GM12878 (cell line): ENCODE results near the gene ACOT4.
"Not testable (repeated sequence)": the region's sequence is repeated elsewhere in the genome, so short reads cannot be mapped to it uniquely, and the experiment has no call there.

ENCODE experiments used
- FOXK2 ChIP-seq: fragments of 450-650 bp; IDR thresholded peaks from 2 replicates; pipeline ENCODE4 v1.6.1; 2017; ENCODE audit warnings: mild to moderate bottlenecking, moderate library complexity
- NRF1 ChIP-seq: conservative IDR thresholded peaks from 2 replicates; pipeline ENCODE4 v1.6.1; 2011; ENCODE audit warnings: mild to moderate bottlenecking, low read depth, low read length, improper control_type of control experiment
- POLR2A ChIP-seq: IDR thresholded peaks from 2 replicates; pipeline ENCODE4 v1.6.1; 2011; ENCODE audit warnings: low read depth, mild to moderate bottlenecking, low read length
- TAF1 ChIP-seq: IDR thresholded peaks from 2 replicates; pipeline ENCODE4 v1.6.1; 2011; ENCODE audit warnings: mild to moderate bottlenecking, low read depth, low read length, borderline replicate concordance
- YY1 ChIP-seq: IDR thresholded peaks from 2 replicates; pipeline ENCODE4 v1.6.1; 2011; ENCODE audit warnings: low read depth, mild to moderate bottlenecking, low read length
- TF ChIP-seq, protein P1 (sequence below), 3 experiments: IDR thresholded peaks in 2 of 3; conservative IDR thresholded peaks in 1 of 3; 2 replicates each; pipeline ENCODE4 v1.5.1; 2011; ENCODE audit warnings: low read depth in 3 of 3, low read length in 3 of 3, mild to moderate bottlenecking in 3 of 3, control low read depth in 2 of 3, moderate library complexity in 2 of 3, inconsistent platforms in 1 of 3, mixed read lengths in 1 of 3; ENCODE audit not compliant: control insufficient read depth in 2 of 3, insufficient read depth in 1 of 3; ENCODE audit errors: extremely low read depth in 1 of 3
- TF ChIP-seq, protein P2 (sequence below): fragments of 450-650 bp; formaldehyde crosslinking; IDR thresholded peaks from 2 replicates; pipeline ENCODE4 v1.4.0; 2020; ENCODE audit warnings: mild to moderate bottlenecking, moderate library complexity

DNA sequence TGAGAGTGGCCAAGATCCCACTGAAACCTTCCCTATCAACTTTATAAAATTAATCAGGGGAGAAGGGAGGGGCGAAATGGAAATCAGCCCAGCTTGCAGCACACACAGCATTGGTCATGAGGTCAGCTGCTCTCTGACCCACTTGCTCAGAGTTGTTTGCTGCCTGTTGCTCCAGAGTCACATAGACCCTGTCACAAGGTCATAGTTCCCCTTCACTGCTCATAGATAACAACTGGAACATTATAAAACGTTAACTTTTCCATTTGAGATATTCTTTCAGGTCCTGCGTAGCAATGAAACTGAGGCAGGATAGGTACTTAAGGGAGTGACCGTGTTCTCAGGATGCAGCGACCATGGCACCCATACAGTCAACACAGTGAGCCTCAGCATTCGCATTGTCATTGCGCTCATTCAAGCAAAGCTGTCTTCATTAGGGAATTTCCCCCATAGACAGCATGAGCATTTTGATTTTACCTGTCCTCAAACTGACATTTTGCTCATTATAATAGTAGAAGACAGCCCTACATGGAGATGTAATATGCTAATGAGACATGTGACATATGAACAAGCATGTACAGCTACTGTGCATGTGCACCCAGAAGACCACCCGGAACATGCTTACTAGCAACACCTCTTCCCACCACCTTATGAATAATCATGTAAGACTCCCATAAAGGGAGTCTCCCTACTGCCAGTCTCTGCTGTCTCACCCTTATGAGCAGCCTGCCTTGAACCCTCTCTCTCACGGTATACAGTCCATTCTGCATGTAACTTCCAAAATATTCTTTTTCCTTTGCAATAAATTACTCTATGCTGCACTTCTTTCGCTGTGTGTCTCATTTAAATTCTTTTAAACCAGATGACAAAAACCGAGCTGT is 9.3 kb upstream of the ACOT4 start:
- not testable (repeated sequence) for TF ChIP-seq POLR2A, NRF1, FOXK2, TAF1, YY1
- TF ChIP-seq, protein P1, sequence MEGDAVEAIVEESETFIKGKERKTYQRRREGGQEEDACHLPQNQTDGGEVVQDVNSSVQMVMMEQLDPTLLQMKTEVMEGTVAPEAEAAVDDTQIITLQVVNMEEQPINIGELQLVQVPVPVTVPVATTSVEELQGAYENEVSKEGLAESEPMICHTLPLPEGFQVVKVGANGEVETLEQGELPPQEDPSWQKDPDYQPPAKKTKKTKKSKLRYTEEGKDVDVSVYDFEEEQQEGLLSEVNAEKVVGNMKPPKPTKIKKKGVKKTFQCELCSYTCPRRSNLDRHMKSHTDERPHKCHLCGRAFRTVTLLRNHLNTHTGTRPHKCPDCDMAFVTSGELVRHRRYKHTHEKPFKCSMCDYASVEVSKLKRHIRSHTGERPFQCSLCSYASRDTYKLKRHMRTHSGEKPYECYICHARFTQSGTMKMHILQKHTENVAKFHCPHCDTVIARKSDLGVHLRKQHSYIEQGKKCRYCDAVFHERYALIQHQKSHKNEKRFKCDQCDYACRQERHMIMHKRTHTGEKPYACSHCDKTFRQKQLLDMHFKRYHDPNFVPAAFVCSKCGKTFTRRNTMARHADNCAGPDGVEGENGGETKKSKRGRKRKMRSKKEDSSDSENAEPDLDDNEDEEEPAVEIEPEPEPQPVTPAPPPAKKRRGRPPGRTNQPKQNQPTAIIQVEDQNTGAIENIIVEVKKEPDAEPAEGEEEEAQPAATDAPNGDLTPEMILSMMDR (IDR thresholded peaks at IDR 0.05 in 2 of 3, conservative IDR thresholded peaks at IDR 0.05 in 1 of 3; ENCODE audit: control insufficient read depth in 2 of 3, extremely low read depth in 1 of 3, insufficient read depth in 1 of 3, low read depth in 3 of 3, low read length in 3 of 3) = not testable (repeated sequence)
- TF ChIP-seq, protein P2, sequence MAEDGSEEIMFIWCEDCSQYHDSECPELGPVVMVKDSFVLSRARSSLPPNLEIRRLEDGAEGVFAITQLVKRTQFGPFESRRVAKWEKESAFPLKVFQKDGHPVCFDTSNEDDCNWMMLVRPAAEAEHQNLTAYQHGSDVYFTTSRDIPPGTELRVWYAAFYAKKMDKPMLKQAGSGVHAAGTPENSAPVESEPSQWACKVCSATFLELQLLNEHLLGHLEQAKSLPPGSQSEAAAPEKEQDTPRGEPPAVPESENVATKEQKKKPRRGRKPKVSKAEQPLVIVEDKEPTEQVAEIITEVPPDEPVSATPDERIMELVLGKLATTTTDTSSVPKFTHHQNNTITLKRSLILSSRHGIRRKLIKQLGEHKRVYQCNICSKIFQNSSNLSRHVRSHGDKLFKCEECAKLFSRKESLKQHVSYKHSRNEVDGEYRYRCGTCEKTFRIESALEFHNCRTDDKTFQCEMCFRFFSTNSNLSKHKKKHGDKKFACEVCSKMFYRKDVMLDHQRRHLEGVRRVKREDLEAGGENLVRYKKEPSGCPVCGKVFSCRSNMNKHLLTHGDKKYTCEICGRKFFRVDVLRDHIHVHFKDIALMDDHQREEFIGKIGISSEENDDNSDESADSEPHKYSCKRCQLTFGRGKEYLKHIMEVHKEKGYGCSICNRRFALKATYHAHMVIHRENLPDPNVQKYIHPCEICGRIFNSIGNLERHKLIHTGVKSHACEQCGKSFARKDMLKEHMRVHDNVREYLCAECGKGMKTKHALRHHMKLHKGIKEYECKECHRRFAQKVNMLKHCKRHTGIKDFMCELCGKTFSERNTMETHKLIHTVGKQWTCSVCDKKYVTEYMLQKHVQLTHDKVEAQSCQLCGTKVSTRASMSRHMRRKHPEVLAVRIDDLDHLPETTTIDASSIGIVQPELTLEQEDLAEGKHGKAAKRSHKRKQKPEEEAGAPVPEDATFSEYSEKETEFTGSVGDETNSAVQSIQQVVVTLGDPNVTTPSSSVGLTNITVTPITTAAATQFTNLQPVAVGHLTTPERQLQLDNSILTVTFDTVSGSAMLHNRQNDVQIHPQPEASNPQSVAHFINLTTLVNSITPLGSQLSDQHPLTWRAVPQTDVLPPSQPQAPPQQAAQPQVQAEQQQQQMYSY (CRISPR knock-in tag) = not testable (repeated sequence)
